Trophoblast cell (in vitro differentiated cells and primary cell): Measurements from ENCODE around the gene IL5.

Source experiments
- DNase-seq, 2 donors: peaks; one replicate each; pipeline ENCODE4 v3.0.0-alpha.2; 2016
- H2AFZ ChIP-seq: 2 replicates; pipeline ENCODE4 v1.6.1; 2013; ENCODE audit warnings: low read length, moderate library complexity, mild to moderate bottlenecking; ENCODE audit not compliant: insufficient read depth, poor library complexity
- H2AK5ac ChIP-seq: 2 replicates; pipeline ENCODE4 v1.6.1; 2013; ENCODE audit warnings: mild to moderate bottlenecking, low read length
- H2BK120ac ChIP-seq: 2 replicates; pipeline ENCODE4 v1.6.1; 2013; ENCODE audit warnings: low read length, mild to moderate bottlenecking, moderate library complexity; ENCODE audit not compliant: insufficient read depth, poor library complexity
- H2BK12ac ChIP-seq: 2 replicates; pipeline ENCODE4 v1.6.1; 2013; ENCODE audit warnings: mild to moderate bottlenecking, low read length, moderate library complexity
- H2BK5ac ChIP-seq: 2 replicates; pipeline ENCODE4 v1.6.1; 2013; ENCODE audit warnings: low read length, low read depth, moderate library complexity, mild to moderate bottlenecking; ENCODE audit not compliant: poor library complexity
- H3K14ac ChIP-seq: 2 replicates; pipeline ENCODE4 v1.6.1; 2013; ENCODE audit warnings: mild to moderate bottlenecking, low read length
- H3K18ac ChIP-seq: 2 replicates; pipeline ENCODE4 v1.6.1; 2013; ENCODE audit warnings: mild to moderate bottlenecking, low read length
- H3K23ac ChIP-seq: 2 replicates; pipeline ENCODE4 v1.6.1; 2013; ENCODE audit warnings: low read length
- H3K27ac ChIP-seq: 2 replicates; pipeline ENCODE4 v1.5.1; 2013; ENCODE audit warnings: low read depth, mild to moderate bottlenecking, inconsistent platforms, low read length, moderate library complexity
- H3K27me3 ChIP-seq: 2 replicates; pipeline ENCODE4 v1.6.1; 2013; ENCODE audit warnings: inconsistent platforms, mild to moderate bottlenecking, low read length, moderate library complexity; ENCODE audit not compliant: insufficient read depth
- H3K36me3 ChIP-seq, 2 experiments: 1 replicate in 1 of 2; 2 replicates in 1 of 2; pipeline ENCODE4 v1.6.1; 2013; ENCODE audit warnings: low read length in 2 of 2, mild to moderate bottlenecking in 2 of 2, moderate library complexity in 1 of 2; ENCODE audit not compliant: insufficient read depth in 2 of 2, control insufficient read depth in 1 of 2
- H3K4ac ChIP-seq: 2 replicates; pipeline ENCODE4 v1.6.1; 2013; ENCODE audit warnings: low read depth, mild to moderate bottlenecking, low read length, moderate library complexity
- H3K4me1 ChIP-seq, 2 experiments: 1 replicate in 1 of 2; 2 replicates in 1 of 2; pipeline ENCODE4 v1.6.1; 2013; ENCODE audit warnings: low read length in 2 of 2, mild to moderate bottlenecking in 2 of 2, moderate library complexity in 1 of 2; ENCODE audit not compliant: insufficient read depth in 2 of 2, control insufficient read depth in 1 of 2
- H3K4me2 ChIP-seq: 2 replicates; pipeline ENCODE4 v1.6.1; 2013; ENCODE audit warnings: inconsistent platforms, mild to moderate bottlenecking, low read length, moderate library complexity
- H3K4me3 ChIP-seq: 2 replicates; pipeline ENCODE4 v1.5.1; 2013; ENCODE audit warnings: mild to moderate bottlenecking, low read depth, low read length, inconsistent platforms
- H3K79me1 ChIP-seq: one replicate; pipeline ENCODE4 v1.6.1; 2013; ENCODE audit warnings: low read length
- H3K79me2 ChIP-seq: 2 replicates; pipeline ENCODE4 v1.6.1; 2013; ENCODE audit warnings: low read length, mild to moderate bottlenecking; ENCODE audit not compliant: control insufficient read depth, insufficient read depth, poor library complexity
- H3K9ac ChIP-seq: 2 replicates; pipeline ENCODE4 v1.6.1; 2013; ENCODE audit warnings: mild to moderate bottlenecking, low read length
- H3K9me3 ChIP-seq: 2 replicates; pipeline ENCODE4 v1.6.1; 2013; ENCODE audit warnings: low read depth, mild to moderate bottlenecking, control low read depth, inconsistent platforms, low read length; ENCODE audit not compliant: insufficient read depth
- H4K12ac ChIP-seq: 2 replicates; pipeline ENCODE4 v1.6.1; 2013; ENCODE audit warnings: low read depth, mild to moderate bottlenecking, low read length, moderate library complexity
- H4K8ac ChIP-seq: 2 replicates; pipeline ENCODE4 v1.6.1; 2013; ENCODE audit warnings: low read depth, mild to moderate bottlenecking, low read length, moderate library complexity
- H4K91ac ChIP-seq: one replicate; pipeline ENCODE4 v1.6.1; 2013; ENCODE audit warnings: low read depth, mild to moderate bottlenecking, low read length, moderate library complexity
- WGBS: extraction: QIAGEN DNeasy Blood & Tissue Kit; methylation state at CpG from one replicate; pipeline ENCODE4 v1.1.7; 2013; ENCODE audit warnings: missing lambda C conversion rate; ENCODE audit not compliant: insufficient read length, insufficient coverage; ENCODE audit errors: extremely low coverage; 5-methylcytosine and 5-hydroxymethylcytosine counted together

The IL5 gene

GRCh38 chr5:132498152-132498551 lies 45.2 kb downstream of the IL5 start:
- peak overlapping the region; percentile 78 for H2BK12ac ChIP-seq
- H3K79me2 ChIP-seq, result peaks cover 2% of the 10 kb centered on the region
- H4K12ac ChIP-seq, result no peak overlapping the region
- no peak overlapping the region for H4K8ac ChIP-seq
- H2AFZ ChIP-seq, result peak overlapping the region; percentile 37
- peaks cover 6% of the 10 kb centered on the region for H3K79me1 ChIP-seq
- H2AK5ac ChIP-seq, result peak overlapping the region; percentile 77
- H3K14ac ChIP-seq, result peak overlapping the region; percentile 30
- no peak overlapping the region for H2BK5ac ChIP-seq
- no peaks in the 10 kb centered on the region for H3K36me3 ChIP-seq
- no CpG with 5 or more reads among the region's 3 CpGs for WGBS
- no peaks in the 10 kb centered on the region for H3K9me3 ChIP-seq
- DNase-seq, result peak; percentile 62 to 63
- H3K4ac ChIP-seq, result no peak overlapping the region
- no peaks in the 10 kb centered on the region for H3K27me3 ChIP-seq
- no peak overlapping the region for H3K4me3 ChIP-seq
- H4K91ac ChIP-seq, result peak overlapping the region; percentile 40
- peak overlapping the region; percentile 18 for H3K27ac ChIP-seq
- no peak overlapping the region for H3K9ac ChIP-seq
- H3K18ac ChIP-seq, result no peak overlapping the region
- H3K4me2 ChIP-seq, result no peak overlapping the region
- H3K4me1 ChIP-seq, result peaks cover 13 to 20% of the 10 kb centered on the region in 2 experiments
- H2BK120ac ChIP-seq, result peak overlapping the region; percentile 17
- H3K23ac ChIP-seq, result no peak overlapping the region

GRCh38 chr5:132497488-132497997 lies 45.8 kb downstream of the IL5 start:
- peaks cover 6% of the 10 kb centered on the region for H3K79me1 ChIP-seq
- no peak overlapping the region for H4K12ac ChIP-seq
- H2BK12ac ChIP-seq, result peak overlapping the region; percentile 78
- H3K14ac ChIP-seq, result no peak overlapping the region
- H3K4me1 ChIP-seq, result peaks cover 13 to 20% of the 10 kb centered on the region in 2 experiments
- no peaks in the 10 kb centered on the region for H3K36me3 ChIP-seq
- peaks cover 2% of the 10 kb centered on the region for H3K79me2 ChIP-seq
- H4K91ac ChIP-seq, result peak overlapping the region; percentile 40
- no peak overlapping the region for H3K23ac ChIP-seq
- H2AK5ac ChIP-seq, result peak overlapping the region; percentile 77
- peak; percentile 78 to 88 for DNase-seq
- no peaks in the 10 kb centered on the region for H3K9me3 ChIP-seq
- peak overlapping the region; percentile 17 for H2AFZ ChIP-seq
- H4K8ac ChIP-seq, result no peak overlapping the region
- H3K27ac ChIP-seq, result peak overlapping the region; percentile 18
- H3K9ac ChIP-seq, result no peak overlapping the region
- no peak overlapping the region for H3K4me3 ChIP-seq
- no peak overlapping the region for H3K4ac ChIP-seq
- no peak overlapping the region for H2BK120ac ChIP-seq
- no peak overlapping the region for H2BK5ac ChIP-seq
- H3K27me3 ChIP-seq, result no peaks in the 10 kb centered on the region
- no peak overlapping the region for H3K18ac ChIP-seq
- H3K4me2 ChIP-seq, result no peak overlapping the region
- WGBS, result no CpG with 5 or more reads among the region's 6 CpGs

DNA sequence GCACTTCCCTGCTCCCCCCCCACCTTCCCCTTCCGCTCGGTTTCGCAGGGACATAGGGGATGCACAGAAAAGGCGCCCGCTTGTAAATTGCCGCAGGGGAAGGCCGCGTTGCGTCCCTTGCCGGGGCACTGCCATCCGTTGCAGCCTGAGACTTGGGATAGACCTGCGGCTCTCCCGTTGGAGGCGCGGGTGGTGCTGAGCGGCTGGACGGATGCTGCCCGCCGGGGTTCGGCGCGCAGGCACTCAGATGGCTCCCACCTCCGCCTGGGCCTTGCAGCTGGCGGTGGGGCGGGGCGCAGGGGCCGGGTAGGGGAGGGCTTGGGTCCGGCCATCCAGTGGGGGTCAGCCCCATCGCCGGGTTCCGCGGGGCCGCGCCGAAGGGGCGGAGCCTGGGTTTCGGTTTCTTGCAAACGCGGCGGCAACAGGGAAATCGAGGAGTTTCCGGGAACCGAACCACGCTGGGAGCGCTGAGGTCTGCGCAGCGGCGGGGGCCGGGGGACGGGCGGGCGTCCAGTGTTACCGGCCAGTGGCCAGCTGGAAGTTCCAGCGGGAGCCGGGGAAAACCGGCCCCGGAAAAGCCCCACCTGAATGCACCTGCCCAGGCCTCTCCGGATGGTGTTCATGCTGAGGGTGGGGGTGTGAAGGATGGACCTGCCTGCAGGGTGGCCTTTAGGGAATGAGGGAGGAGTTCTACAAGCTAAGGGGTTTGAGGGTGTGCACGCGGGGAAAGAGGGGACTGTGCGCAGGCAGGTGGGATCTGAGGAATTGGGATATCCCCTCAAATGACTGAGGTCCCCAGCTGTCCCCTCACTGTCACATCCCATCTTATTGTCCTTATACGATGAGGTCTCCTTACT lies 46.5 kb downstream of the IL5 start:
- Histone ChIP-seq H3K36me3 (no peaks in the 10 kb centered on the region), H3K14ac (peak overlapping the region; percentile 31), H3K79me2 (peaks cover 2% of the 10 kb centered on the region), H2BK12ac (no peak overlapping the region), H3K4ac (no peak overlapping the region), H2BK120ac (peak overlapping the region; percentile 48), H3K4me1 (peaks cover 13 to 20% of the 10 kb centered on the region in 2 experiments), H3K27ac (peak overlapping the region; percentile 45), H3K23ac (no peak overlapping the region), H4K91ac (peak overlapping the region; percentile 22), H3K27me3 (no peaks in the 10 kb centered on the region), H2AFZ (peak overlapping the region; percentile 38), H3K9ac (peak overlapping the region; percentile 57), H3K79me1 (peaks cover 6% of the 10 kb centered on the region), H4K8ac (peak overlapping the region; percentile 78), H3K9me3 (no peaks in the 10 kb centered on the region), H3K4me3 (peak overlapping the region; percentile 63), H4K12ac (peak overlapping the region; percentile 6), H2BK5ac (peak overlapping the region; percentile 0), H3K4me2 (peak overlapping the region; percentile 69), H3K18ac (peak overlapping the region; percentile 40), H2AK5ac (no peak overlapping the region)
- WGBS, result no CpG with 5 or more reads among the region's 62 CpGs
- peak; percentile 79 to 83 for DNase-seq

DNA sequence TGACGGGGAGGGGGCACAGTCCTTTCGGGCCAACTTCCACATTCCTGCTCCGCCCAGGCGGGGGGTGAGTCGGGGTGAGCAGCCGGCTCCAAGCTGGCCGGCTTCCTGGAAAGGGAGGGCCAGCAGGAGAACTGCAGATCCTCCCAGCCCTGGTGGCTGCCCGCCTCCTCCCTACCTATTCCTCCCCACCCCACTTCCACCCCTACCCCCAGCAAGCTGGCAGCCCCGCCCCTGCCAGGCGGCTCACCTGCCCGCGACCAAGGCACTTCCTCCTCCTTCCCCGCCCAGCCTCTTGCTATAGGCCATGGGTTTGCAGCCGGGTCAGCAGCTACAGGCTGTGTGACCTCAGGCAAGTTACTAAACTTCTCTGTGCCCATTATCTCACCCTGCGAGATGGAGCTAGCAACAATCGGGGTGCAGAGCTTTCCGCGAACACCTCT lies 47.1 kb downstream of the IL5 start:
- peak overlapping the region; percentile 45 for H3K27ac ChIP-seq
- no peak overlapping the region for H3K9ac ChIP-seq
- no CpG with 5 or more reads among the region's 18 CpGs for WGBS
- peak overlapping the region; percentile 0 for H2BK5ac ChIP-seq
- H2BK120ac ChIP-seq, result peak overlapping the region; percentile 48
- no peak overlapping the region for H3K4ac ChIP-seq
- H3K23ac ChIP-seq, result no peak overlapping the region
- peaks cover 18 to 25% of the 10 kb centered on the region in 2 experiments for H3K4me1 ChIP-seq
- peak overlapping the region; percentile 69 for H3K4me2 ChIP-seq
- no peak overlapping the region for H2BK12ac ChIP-seq
- peak overlapping the region; percentile 6 for H4K12ac ChIP-seq
- H3K79me1 ChIP-seq, result peaks cover 7% of the 10 kb centered on the region
- peak overlapping the region; percentile 31 for H3K14ac ChIP-seq
- H3K36me3 ChIP-seq, result no peaks in the 10 kb centered on the region
- peak overlapping the region; percentile 63 for H3K4me3 ChIP-seq
- peaks cover 2% of the 10 kb centered on the region for H3K79me2 ChIP-seq
- no peak overlapping the region for H2AK5ac ChIP-seq
- H4K91ac ChIP-seq, result peak overlapping the region; percentile 22
- H2AFZ ChIP-seq, result peak overlapping the region; percentile 38
- peak; percentile 93 to 96 for DNase-seq
- peak overlapping the region; percentile 78 for H4K8ac ChIP-seq
- H3K9me3 ChIP-seq, result no peaks in the 10 kb centered on the region
- no peaks in the 10 kb centered on the region for H3K27me3 ChIP-seq
- peak overlapping the region; percentile 40 for H3K18ac ChIP-seq
